Transverse colon (tissue), 4 donors: ENCODE measurements around the gene HEXA.

Source experiments
- POLR2A ChIP-seq: fragments of 450-650 bp; IDR thresholded peaks from one replicate; pipeline ENCODE4 v1.6.1; 2016; ENCODE audit warnings: antibody characterized with exemption, mild to moderate bottlenecking, moderate library complexity
- POLR2AphosphoS5 ChIP-seq, 3 donors: sonication (generic); formaldehyde crosslinking; IDR thresholded peaks; one replicate each; pipeline ENCODE4 v1.6.1; 2016; ENCODE audit warnings: antibody characterized with exemption in 3 of 3
- TF ChIP-seq, protein P1 (sequence below), 5 experiments: fragments of 200-600 bp in 3 of 5; fragments of 450-650 bp in 2 of 5; sonication (generic) in 3 of 5; IDR thresholded peaks; 1 replicate in 2 of 5; 2 replicates in 3 of 5; pipeline ENCODE4 v1.5.1; 2016 to 2017; ENCODE audit warnings: antibody characterized with exemption in 5 of 5, inconsistent platforms in 3 of 5, mild to moderate bottlenecking in 2 of 5, moderate library complexity in 1 of 5

DNA sequence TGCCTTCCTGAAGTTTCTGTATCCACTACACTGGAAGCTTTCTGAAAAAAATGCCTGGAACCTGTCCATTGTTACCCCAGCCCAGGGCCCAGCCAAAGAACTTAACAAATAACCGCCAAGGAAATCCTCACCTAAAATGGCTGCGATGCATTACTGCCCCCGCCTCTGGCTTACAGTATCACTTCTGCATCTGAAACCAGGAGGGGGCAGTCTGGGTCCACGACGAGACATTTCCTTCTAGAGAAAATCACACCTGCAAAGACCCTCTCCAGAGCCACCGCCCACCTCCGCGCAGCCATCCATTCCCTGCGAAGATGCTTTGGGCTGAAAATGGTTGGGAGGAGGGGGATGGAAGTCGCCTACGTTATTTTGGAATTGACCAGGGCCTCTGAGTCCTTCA, 33.4 kb downstream of the HEXA start:
- TF ChIP-seq POLR2AphosphoS5 (IDR thresholded peaks at IDR 0.05) (no peak), POLR2A (no peak)
- TF ChIP-seq, protein P1, sequence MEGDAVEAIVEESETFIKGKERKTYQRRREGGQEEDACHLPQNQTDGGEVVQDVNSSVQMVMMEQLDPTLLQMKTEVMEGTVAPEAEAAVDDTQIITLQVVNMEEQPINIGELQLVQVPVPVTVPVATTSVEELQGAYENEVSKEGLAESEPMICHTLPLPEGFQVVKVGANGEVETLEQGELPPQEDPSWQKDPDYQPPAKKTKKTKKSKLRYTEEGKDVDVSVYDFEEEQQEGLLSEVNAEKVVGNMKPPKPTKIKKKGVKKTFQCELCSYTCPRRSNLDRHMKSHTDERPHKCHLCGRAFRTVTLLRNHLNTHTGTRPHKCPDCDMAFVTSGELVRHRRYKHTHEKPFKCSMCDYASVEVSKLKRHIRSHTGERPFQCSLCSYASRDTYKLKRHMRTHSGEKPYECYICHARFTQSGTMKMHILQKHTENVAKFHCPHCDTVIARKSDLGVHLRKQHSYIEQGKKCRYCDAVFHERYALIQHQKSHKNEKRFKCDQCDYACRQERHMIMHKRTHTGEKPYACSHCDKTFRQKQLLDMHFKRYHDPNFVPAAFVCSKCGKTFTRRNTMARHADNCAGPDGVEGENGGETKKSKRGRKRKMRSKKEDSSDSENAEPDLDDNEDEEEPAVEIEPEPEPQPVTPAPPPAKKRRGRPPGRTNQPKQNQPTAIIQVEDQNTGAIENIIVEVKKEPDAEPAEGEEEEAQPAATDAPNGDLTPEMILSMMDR (IDR thresholded peaks at IDR 0.05): peak; percentile 16 to 29 (median 22)
